NCI-H146 treated with DMSO at 0.1 percent for 48 hours (cell line): ENCODE results near the gene CNTF.
"Not testable (repeated sequence)": the region's sequence is repeated elsewhere in the genome, so short reads cannot be mapped to it uniquely, and the experiment has no call there.

Source experiments
- DNase-seq: peaks from one replicate; lab custom pipeline; 2025; ENCODE audit not compliant: unreplicated experiment; lab: John Stamatoyannopoulos, UW

Gene CNTF

GRCh38 chr11:58622344-58622743, at the start of gene CNTF:
TSS of gene CNTF (plus strand) at chr11:58622665. CDS start at chr11:58622753, 88 bp downstream.
- no peak for DNase-seq

GRCh38 chr11:58572906-58573305, 49.6 kb upstream of the CNTF start:
- DNase-seq = not testable (repeated sequence)

- DNase-seq = no peak
Measured at GRCh38 chr11:58573451-58574104, 48.9 kb upstream of the CNTF start.

- no peak for DNase-seq
Measured at GRCh38 chr11:58574881-58575280, 47.6 kb upstream of the CNTF start.

GRCh38 chr11:58575377-58576020, 47.0 kb upstream of the CNTF start, which contains the start of gene LPXN:
TSS of gene LPXN (minus strand) at chr11:58575856. CDS start at chr11:58575772, 84 bp downstream.
- no peak for DNase-seq

- DNase-seq = peak; percentile 4
Measured at GRCh38 chr11:58576887-58577471, 45.5 kb upstream of the CNTF start.

GRCh38 chr11:58577555-58578135, 44.8 kb upstream of the CNTF start:
- no peak for DNase-seq

GRCh38 chr11:58578136-58578634, 44.3 kb upstream of the CNTF start:
- peak; percentile 98 for DNase-seq

GRCh38 chr11:58578635-58579191, 43.8 kb upstream of the CNTF start, which contains the start of gene ZFP91:
TSS of gene ZFP91 (plus strand) at chr11:58579063. CDS start at chr11:58579282, 219 bp downstream.
- peak; percentile 90 for DNase-seq

GRCh38 chr11:58579192-58580129, 43.0 kb upstream of the CNTF start:
- DNase-seq = peak; percentile 87

- DNase-seq = no peak
Measured at GRCh38 chr11:58580311-58580710, 42.2 kb upstream of the CNTF start.

GRCh38 chr11:58582437-58582836, 40.0 kb upstream of the CNTF start:
- DNase-seq = no peak

GRCh38 chr11:58586998-58587397, 35.5 kb upstream of the CNTF start:
- DNase-seq = no peak

- no peak for DNase-seq
Measured at GRCh38 chr11:58591659-58592058, 30.8 kb upstream of the CNTF start.

- peak; percentile 56 for DNase-seq
Measured at GRCh38 chr11:58592760-58593472, 29.5 kb upstream of the CNTF start.

GRCh38 chr11:58594826-58595225, 27.6 kb upstream of the CNTF start:
- DNase-seq = no peak

- DNase-seq = no peak
Measured at GRCh38 chr11:58596621-58597020, 25.8 kb upstream of the CNTF start.

- DNase-seq = no peak
Measured at GRCh38 chr11:58597486-58598144, 24.9 kb upstream of the CNTF start.

- no peak for DNase-seq
Measured at GRCh38 chr11:58600510-58600909, 22.0 kb upstream of the CNTF start.
